ENCODE results near the gene DIAPH3.

Gene DIAPH3

GRCh38 chr13:59748046-59748445, 415.7 kb downstream of the DIAPH3 start:
- no peaks in the 10 kb centered on the region for H3K27me3 ChIP-seq (ENCODE audit: control insufficient read depth in 1 of 2, insufficient read depth in 1 of 2, low read length in 2 of 2)
- no peak for DNase-seq
- H3K36me3 ChIP-seq (ENCODE audit: control insufficient read depth in 1 of 2, insufficient read depth in 2 of 2, low read depth in 1 of 2, low read length in 2 of 2): no peaks in the 10 kb centered on the region
- H3K4me2 ChIP-seq (ENCODE audit: low read length, poor library complexity, severe bottlenecking): no peak overlapping the region
- no peak overlapping the region for H3K23ac ChIP-seq (ENCODE audit: low read length in 2 of 2)
- H4K91ac ChIP-seq (ENCODE audit: low read length): no peak overlapping the region
- H3K4me3 ChIP-seq (ENCODE audit: insufficient read depth in 1 of 2, low read depth in 1 of 2, low read length in 2 of 2): no peak overlapping the region
- H2BK120ac ChIP-seq (ENCODE audit: low read depth, low read length): no peak overlapping the region
- H3K4me1 ChIP-seq (ENCODE audit: control insufficient read depth, insufficient read depth, low read depth, low read length): peaks cover 8% of the 10 kb centered on the region
- no peak overlapping the region for H2BK15ac ChIP-seq (ENCODE audit: low read depth, poor library complexity, severe bottlenecking)
- H2AK5ac ChIP-seq (ENCODE audit: low read length, severe bottlenecking): no peak overlapping the region
- H2AFZ ChIP-seq (ENCODE audit: low read depth, low read length): no peak overlapping the region
- no peak overlapping the region for H3K9ac ChIP-seq (ENCODE audit: low read length)
- H3K4ac ChIP-seq (ENCODE audit: low read depth in 1 of 2, low read length in 2 of 2): no peak overlapping the region
- no peak overlapping the region for H2BK12ac ChIP-seq (ENCODE audit: low read length in 2 of 2)
- H3K27ac ChIP-seq (ENCODE audit: low read length, poor library complexity, severe bottlenecking): no peak overlapping the region
- H2BK5ac ChIP-seq (ENCODE audit: low read depth, low read length, poor library complexity, severe bottlenecking): no peak overlapping the region
- H3K9me3 ChIP-seq (ENCODE audit: control insufficient read depth, low read length): no peaks in the 10 kb centered on the region
- H3K14ac ChIP-seq (ENCODE audit: low read length in 2 of 2): no peak overlapping the region
- H3K18ac ChIP-seq (ENCODE audit: low read depth in 1 of 2, low read length in 2 of 2): no peak overlapping the region
- H3K79me1 ChIP-seq (replicated peaks; ENCODE audit: low read length, poor library complexity, severe bottlenecking): peaks cover 14% of the 10 kb centered on the region
- WGBS: 100% methylated on average over 3 of the region's 5 CpGs
- H4K8ac ChIP-seq (ENCODE audit: low read length): no peak overlapping the region

GRCh38 chr13:59747529-59747928, 416.2 kb downstream of the DIAPH3 start:
- Histone ChIP-seq H3K9ac (ENCODE audit: low read length) (no peak overlapping the region), H3K36me3 (ENCODE audit: control insufficient read depth in 1 of 2, insufficient read depth in 2 of 2, low read depth in 1 of 2, low read length in 2 of 2) (no peaks in the 10 kb centered on the region), H3K14ac (ENCODE audit: low read length in 2 of 2) (no peak overlapping the region), H2BK15ac (ENCODE audit: low read depth, poor library complexity, severe bottlenecking) (no peak overlapping the region), H2BK120ac (ENCODE audit: low read depth, low read length) (no peak overlapping the region), H3K27me3 (ENCODE audit: control insufficient read depth in 1 of 2, insufficient read depth in 1 of 2, low read length in 2 of 2) (no peaks in the 10 kb centered on the region), H3K9me3 (ENCODE audit: control insufficient read depth, low read length) (no peaks in the 10 kb centered on the region), H2AK5ac (ENCODE audit: low read length, severe bottlenecking) (no peak overlapping the region), H2BK5ac (ENCODE audit: low read depth, low read length, poor library complexity, severe bottlenecking) (no peak overlapping the region), H3K79me1 (replicated peaks; ENCODE audit: low read length, poor library complexity, severe bottlenecking) (peaks cover 15% of the 10 kb centered on the region), H3K4me2 (ENCODE audit: low read length, poor library complexity, severe bottlenecking) (no peak overlapping the region), H3K4me3 (ENCODE audit: insufficient read depth in 1 of 2, low read depth in 1 of 2, low read length in 2 of 2) (no peak overlapping the region), H3K27ac (ENCODE audit: low read length, poor library complexity, severe bottlenecking) (no peak overlapping the region), H3K4me1 (ENCODE audit: control insufficient read depth, insufficient read depth, low read depth, low read length) (peaks cover 8% of the 10 kb centered on the region), H4K8ac (ENCODE audit: low read length) (no peak overlapping the region), H4K91ac (ENCODE audit: low read length) (no peak overlapping the region), H3K4ac (ENCODE audit: low read depth in 1 of 2, low read length in 2 of 2) (no peak overlapping the region), H3K18ac (ENCODE audit: low read depth in 1 of 2, low read length in 2 of 2) (no peak overlapping the region), H2AFZ (ENCODE audit: low read depth, low read length) (no peak overlapping the region), H2BK12ac (ENCODE audit: low read length in 2 of 2) (no peak overlapping the region), H3K23ac (ENCODE audit: low read length in 2 of 2) (no peak overlapping the region)
- WGBS: 100% methylated on average over 1 of the region's 1 CpG
- no peak for DNase-seq

GRCh38 chr13:59746291-59746962, 417.3 kb downstream of the DIAPH3 start:
- H3K27ac ChIP-seq (ENCODE audit: low read length, poor library complexity, severe bottlenecking): peak overlapping the region; percentile 64
- peaks cover 14% of the 10 kb centered on the region for H3K79me1 ChIP-seq (replicated peaks; ENCODE audit: low read length, poor library complexity, severe bottlenecking)
- no peak overlapping the region for H2BK120ac ChIP-seq (ENCODE audit: low read depth, low read length)
- no peaks in the 10 kb centered on the region for H3K36me3 ChIP-seq (ENCODE audit: control insufficient read depth in 1 of 2, insufficient read depth in 2 of 2, low read depth in 1 of 2, low read length in 2 of 2)
- H2BK15ac ChIP-seq (ENCODE audit: low read depth, poor library complexity, severe bottlenecking): no peak overlapping the region
- no peak overlapping the region for H2BK12ac ChIP-seq (ENCODE audit: low read length in 2 of 2)
- no peaks in the 10 kb centered on the region for H3K27me3 ChIP-seq (ENCODE audit: control insufficient read depth in 1 of 2, insufficient read depth in 1 of 2, low read length in 2 of 2)
- H4K8ac ChIP-seq (ENCODE audit: low read length): no peak overlapping the region
- 100% methylated on average over 4 of the region's 5 CpGs for WGBS
- DNase-seq: no peak
- H2BK5ac ChIP-seq (ENCODE audit: low read depth, low read length, poor library complexity, severe bottlenecking): no peak overlapping the region
- H2AK5ac ChIP-seq (ENCODE audit: low read length, severe bottlenecking): peak overlapping the region; percentile 80
- no peak overlapping the region for H2AFZ ChIP-seq (ENCODE audit: low read depth, low read length)
- no peak overlapping the region for H3K4me2 ChIP-seq (ENCODE audit: low read length, poor library complexity, severe bottlenecking)
- peaks cover 8% of the 10 kb centered on the region for H3K4me1 ChIP-seq (ENCODE audit: control insufficient read depth, insufficient read depth, low read depth, low read length)
- no peak overlapping the region for H3K18ac ChIP-seq (ENCODE audit: low read depth in 1 of 2, low read length in 2 of 2)
- no peaks in the 10 kb centered on the region for H3K9me3 ChIP-seq (ENCODE audit: control insufficient read depth, low read length)
- H3K14ac ChIP-seq (ENCODE audit: low read length in 2 of 2): no peak overlapping the region
- no peak overlapping the region for H3K4ac ChIP-seq (ENCODE audit: low read depth in 1 of 2, low read length in 2 of 2)
- no peak overlapping the region for H3K23ac ChIP-seq (ENCODE audit: low read length in 2 of 2)
- peak overlapping the region; percentile 33 for H3K9ac ChIP-seq (ENCODE audit: low read length)
- peak overlapping the region in 1 of 2 experiments; percentile 25 for H3K4me3 ChIP-seq (ENCODE audit: insufficient read depth in 1 of 2, low read depth in 1 of 2, low read length in 2 of 2)
- no peak overlapping the region for H4K91ac ChIP-seq (ENCODE audit: low read length)

GRCh38 chr13:59745392-59745788, 418.3 kb downstream of the DIAPH3 start:
- WGBS: no CpG with 5 or more reads among the region's 1 CpG
- Histone ChIP-seq H3K27me3 (ENCODE audit: control insufficient read depth in 1 of 2, insufficient read depth in 1 of 2, low read length in 2 of 2) (no peaks in the 10 kb centered on the region), H3K23ac (ENCODE audit: low read length in 2 of 2) (no peak overlapping the region), H3K9me3 (ENCODE audit: control insufficient read depth, low read length) (no peaks in the 10 kb centered on the region), H4K91ac (ENCODE audit: low read length) (no peak overlapping the region), H3K27ac (ENCODE audit: low read length, poor library complexity, severe bottlenecking) (peak overlapping the region; percentile 79), H4K8ac (ENCODE audit: low read length) (no peak overlapping the region), H3K4ac (ENCODE audit: low read depth in 1 of 2, low read length in 2 of 2) (no peak overlapping the region), H3K18ac (ENCODE audit: low read depth in 1 of 2, low read length in 2 of 2) (no peak overlapping the region), H3K4me2 (ENCODE audit: low read length, poor library complexity, severe bottlenecking) (no peak overlapping the region), H2BK120ac (ENCODE audit: low read depth, low read length) (no peak overlapping the region), H2AFZ (ENCODE audit: low read depth, low read length) (no peak overlapping the region), H3K4me1 (ENCODE audit: control insufficient read depth, insufficient read depth, low read depth, low read length) (peaks cover 6% of the 10 kb centered on the region), H2BK5ac (ENCODE audit: low read depth, low read length, poor library complexity, severe bottlenecking) (no peak overlapping the region), H2BK12ac (ENCODE audit: low read length in 2 of 2) (no peak overlapping the region), H3K36me3 (ENCODE audit: control insufficient read depth in 1 of 2, insufficient read depth in 2 of 2, low read depth in 1 of 2, low read length in 2 of 2) (no peaks in the 10 kb centered on the region), H2AK5ac (ENCODE audit: low read length, severe bottlenecking) (no peak overlapping the region), H3K4me3 (ENCODE audit: insufficient read depth in 1 of 2, low read depth in 1 of 2, low read length in 2 of 2) (no peak overlapping the region), H3K9ac (ENCODE audit: low read length) (no peak overlapping the region), H2BK15ac (ENCODE audit: low read depth, poor library complexity, severe bottlenecking) (no peak overlapping the region), H3K79me1 (replicated peaks; ENCODE audit: low read length, poor library complexity, severe bottlenecking) (peaks cover 15% of the 10 kb centered on the region), H3K14ac (ENCODE audit: low read length in 2 of 2) (no peak overlapping the region)
- peak; percentile 10 for DNase-seq

Data from mesenchymal stem cell (in vitro differentiated cells and primary cell).